Fibroblast of upper back skin (primary cell): ENCODE data around the gene DSE.

ENCODE experiments used
- DNase-seq: peaks from one replicate; pipeline ENCODE4 v3.0.0-alpha.2; 2013

Gene DSE

GRCh38 chr6:116363759-116364158 is 7.0 kb upstream of the DSE start:
- DNase-seq, result peak; percentile 71

DNA sequence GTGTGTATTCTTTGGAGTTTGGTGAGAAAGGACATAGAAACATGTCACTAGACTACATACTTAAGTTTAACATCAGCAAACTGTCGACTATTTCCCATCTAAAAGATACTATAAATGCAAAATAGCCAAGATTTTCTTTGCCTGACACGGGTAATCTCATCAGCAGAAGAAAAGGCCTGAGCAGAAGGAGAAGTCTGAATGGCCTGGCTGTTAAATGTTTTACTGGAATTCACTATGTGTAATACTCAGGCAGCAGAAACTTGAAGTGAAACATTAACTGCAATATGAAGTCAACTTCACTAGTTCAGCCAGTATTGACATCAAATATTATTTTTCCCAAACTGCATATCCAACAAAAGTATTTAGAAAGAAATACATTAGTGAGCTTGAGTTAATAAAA is 6.4 kb upstream of the DSE start:
- DNase-seq, result no peak

DNA sequence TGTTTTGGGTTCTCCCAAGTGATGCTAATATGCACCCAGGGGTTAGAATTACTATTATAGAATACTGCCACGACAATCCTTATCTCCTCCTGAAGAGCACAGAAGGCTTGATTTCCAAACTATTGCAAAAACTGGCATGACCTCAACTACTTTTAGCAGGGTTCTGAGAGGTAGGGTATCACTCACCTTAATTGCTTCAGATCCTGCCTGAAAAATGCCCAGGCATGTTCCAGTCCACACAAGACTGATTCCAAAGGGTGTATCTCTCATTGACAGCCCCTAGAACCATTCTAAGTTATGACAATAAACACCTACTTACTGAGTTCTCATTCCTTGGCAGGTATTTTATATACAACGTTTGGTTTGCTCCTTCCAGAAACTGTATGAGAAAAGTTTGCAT is 5.0 kb upstream of the DSE start:
- no peak for DNase-seq

- DNase-seq, result no peak
Observed at GRCh38 chr6:116366740-116367275, 3.9 kb upstream of the DSE start.

GRCh38 chr6:116369540-116369939 is 1.2 kb upstream of the DSE start:
- no peak for DNase-seq

GRCh38 chr6:116369964-116370759 is 585 bp upstream of the DSE start:
- no peak for DNase-seq

DNA sequence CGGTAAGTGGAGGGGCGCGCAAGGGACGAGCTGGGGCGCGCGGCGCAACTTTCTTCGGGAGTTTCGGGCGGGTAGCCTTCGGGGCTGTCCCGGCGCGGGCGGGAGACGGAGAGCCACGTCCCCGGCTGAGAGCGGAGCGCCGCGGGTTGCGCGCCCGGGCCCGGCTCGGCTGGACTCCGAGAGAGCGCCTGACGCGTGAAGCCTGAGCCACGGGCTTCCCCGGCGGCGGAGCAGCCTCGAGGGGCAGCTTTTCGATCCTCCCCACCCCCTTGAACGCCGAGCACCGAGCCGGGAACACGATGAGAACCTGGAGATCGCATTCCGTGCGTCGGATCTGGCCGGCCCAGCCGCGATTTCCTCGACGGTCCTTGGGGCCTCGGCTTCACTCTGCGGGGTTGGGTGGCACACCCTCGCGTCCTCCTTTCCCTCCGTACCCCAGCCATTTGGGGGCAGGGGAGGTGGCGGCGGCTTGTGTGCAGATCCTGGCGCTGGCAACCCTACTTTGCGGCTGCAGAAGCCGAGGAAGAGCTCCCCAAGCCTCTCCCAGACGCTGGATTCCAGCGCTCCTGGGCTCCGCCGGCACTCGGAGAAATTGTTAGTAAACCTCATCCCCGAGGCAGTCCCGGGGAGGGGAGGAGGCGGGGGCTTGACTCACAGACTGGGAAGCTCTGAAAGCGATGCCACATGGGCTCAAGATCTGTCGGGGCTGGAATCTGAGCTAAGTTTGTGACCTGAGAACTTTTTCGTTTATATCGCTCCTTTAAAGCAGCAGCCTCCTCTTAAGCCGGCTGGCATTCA is 572 bp downstream of the DSE start:
- DNase-seq, result peak; percentile 94

DNA sequence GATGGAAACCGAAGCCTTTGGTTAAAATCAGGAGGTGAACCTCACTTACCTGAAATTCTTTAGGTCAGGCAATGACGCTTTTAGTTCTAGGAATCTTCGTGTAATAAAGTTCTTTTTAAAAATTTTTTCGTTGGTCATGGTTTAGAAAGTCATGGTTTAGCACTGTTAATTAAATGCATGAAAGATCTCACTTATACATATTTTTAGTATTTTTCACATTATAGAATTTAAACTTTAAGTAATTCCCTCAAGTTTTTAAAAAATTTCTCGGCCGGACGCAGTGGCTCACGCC is 1.1 kb downstream of the DSE start:
- no peak for DNase-seq

- DNase-seq, result no peak
Observed at GRCh38 chr6:116373300-116373699, 2.6 kb downstream of the DSE start.

DNA sequence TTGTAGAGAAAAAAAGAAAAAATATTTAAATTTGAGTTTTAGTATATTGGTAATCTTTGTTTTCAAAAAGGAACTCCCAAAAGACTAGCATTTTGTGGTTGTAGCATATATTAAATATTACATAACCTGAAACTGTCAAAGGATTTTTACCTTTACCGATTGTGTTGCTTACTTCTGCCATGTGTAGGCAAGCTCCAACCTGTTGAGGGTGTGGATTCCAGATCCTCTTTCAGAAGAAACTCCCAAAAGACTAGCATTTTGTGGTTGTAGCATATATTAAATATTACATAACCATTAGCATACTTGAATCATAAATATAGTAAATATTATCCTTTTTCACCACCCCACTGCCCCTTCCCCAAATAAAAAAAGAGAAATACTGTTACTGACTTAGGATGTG is 3.2 kb downstream of the DSE start:
- DNase-seq, result no peak

DNA sequence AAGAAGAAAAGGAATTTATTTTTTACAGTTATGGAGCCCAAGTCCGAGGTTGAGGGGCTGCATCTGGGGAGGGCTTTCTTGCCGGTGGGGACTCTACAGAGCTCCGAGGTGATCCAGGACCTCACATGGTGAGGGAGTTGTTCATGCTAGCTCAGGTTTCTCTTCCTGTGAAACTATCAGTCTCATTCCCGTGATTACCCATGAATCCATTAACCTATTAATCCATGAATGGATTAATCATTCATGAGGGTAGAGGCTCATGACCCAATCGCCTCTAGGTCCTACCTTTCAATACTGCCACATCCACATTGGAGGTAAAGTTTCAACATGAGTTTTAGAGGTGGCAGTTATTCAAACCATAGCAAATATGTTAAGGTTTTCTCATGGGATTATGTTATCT is 3.8 kb downstream of the DSE start:
- no peak for DNase-seq

DNA sequence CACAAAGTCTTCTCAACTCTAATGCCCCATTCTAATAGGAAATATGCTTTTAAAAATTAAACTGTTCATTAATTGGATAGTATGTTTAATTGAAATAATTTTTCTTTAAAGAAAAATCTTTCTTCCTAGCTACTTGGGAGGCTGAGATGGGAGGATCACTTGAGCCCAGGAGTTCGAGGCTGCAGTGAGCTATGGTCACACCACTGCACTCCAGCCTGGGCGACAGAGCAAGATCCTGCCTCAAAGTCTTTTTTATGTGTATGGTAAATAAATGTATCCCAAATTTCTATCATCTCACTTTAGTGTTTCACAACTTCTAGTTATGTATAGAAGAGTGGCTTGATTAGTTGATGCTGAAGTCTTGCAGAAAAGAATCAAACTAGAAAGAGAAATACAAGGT is 4.5 kb downstream of the DSE start:
- no peak for DNase-seq

GRCh38 chr6:116376149-116376548 is 5.4 kb downstream of the DSE start:
- DNase-seq, result no peak

GRCh38 chr6:116379764-116380163 is 9.0 kb downstream of the DSE start:
- DNase-seq, result no peak

GRCh38 chr6:116380346-116380745 is 9.6 kb downstream of the DSE start:
- no peak for DNase-seq

DNA sequence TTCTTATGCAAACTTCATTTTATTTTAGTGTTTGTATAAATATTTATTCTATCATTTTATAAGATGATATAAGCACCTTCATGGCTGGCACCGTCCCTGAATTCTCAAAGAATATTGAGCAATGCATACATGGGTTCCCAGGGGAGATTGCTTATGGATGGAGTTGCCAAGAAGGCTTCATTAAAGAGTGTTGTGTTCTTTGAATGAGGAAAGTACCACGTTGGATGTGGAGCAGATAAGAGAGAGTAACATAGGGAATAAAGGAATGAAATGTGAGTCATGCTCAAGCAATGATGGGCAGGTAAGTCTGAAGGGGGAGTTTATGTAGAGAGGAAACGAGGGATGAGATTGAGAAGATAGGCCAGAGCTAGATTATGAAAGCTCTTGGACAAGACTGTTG is 10.3 kb downstream of the DSE start:
- no peak for DNase-seq

GRCh38 chr6:116382587-116382986 is 11.8 kb downstream of the DSE start:
- no peak for DNase-seq

DNA sequence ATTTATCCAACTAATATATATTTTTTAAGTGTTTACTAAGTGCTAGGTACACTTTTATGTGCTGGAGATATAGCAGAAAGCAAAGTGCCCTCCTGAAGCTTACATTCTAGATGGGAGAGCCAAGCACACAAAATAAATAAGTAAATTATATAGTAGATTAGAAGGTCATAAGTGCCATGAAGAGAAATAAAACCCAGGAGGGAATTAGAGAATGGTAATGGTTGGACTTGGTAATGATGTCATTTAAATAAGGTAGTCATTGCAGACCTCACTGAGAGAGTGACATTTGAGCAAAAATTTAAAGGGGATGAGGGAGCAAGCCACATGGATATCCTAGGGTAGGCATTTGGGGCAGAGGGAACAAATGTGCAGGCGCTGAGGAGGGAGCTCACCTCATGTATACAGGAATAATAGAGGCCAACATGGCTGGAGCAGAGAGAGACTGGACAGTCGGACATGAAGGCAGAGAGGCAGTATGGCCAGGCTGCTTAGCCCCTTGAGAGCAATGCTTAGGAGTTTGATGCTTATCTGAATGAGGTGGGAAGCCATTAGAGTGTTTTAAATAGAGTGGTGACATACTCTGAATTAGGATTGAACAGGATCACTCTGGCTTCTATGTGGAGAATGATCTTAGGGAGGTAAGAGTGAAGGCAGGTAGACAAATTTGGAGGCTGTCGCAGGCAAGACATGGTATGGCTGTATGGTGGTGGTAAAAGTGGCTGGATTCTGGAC is 14.1 kb downstream of the DSE start:
- no peak for DNase-seq

DNA sequence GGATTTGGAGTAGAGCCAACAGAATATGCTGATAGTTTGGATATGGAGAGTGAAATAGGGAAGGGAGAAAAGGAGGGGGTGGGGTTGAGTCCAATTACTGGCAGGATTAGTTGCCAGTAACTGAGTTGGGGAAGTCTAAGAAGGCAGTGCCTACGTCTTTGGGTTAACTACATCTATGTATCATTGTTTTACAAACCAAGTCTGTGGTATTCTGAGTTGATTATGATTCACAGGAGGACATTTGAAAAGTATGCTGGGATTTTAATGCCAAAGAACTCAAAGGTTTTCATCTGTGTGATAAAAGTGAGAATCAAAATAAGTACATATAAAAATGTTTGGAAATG is 14.7 kb downstream of the DSE start:
- peak; percentile 69 for DNase-seq

DNA sequence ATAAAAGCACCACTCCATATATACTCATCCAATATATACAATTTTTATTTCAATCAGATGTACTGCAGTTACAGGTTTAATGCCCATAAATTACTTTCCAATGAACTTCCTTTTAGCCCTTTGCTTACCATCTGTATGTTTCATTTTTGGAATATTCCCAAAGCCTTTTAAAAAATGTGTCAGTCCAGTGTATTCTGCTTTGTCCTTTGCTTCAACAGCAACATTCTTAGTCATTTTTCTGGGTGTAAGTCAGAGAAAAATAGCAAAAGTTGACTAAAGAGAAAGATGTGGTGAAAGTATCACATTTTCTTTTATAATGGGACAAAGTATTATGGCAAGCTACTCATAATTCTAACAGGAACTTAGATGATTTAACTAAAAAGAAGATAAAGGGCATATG is 15.2 kb downstream of the DSE start:
- peak; percentile 68 for DNase-seq

DNA sequence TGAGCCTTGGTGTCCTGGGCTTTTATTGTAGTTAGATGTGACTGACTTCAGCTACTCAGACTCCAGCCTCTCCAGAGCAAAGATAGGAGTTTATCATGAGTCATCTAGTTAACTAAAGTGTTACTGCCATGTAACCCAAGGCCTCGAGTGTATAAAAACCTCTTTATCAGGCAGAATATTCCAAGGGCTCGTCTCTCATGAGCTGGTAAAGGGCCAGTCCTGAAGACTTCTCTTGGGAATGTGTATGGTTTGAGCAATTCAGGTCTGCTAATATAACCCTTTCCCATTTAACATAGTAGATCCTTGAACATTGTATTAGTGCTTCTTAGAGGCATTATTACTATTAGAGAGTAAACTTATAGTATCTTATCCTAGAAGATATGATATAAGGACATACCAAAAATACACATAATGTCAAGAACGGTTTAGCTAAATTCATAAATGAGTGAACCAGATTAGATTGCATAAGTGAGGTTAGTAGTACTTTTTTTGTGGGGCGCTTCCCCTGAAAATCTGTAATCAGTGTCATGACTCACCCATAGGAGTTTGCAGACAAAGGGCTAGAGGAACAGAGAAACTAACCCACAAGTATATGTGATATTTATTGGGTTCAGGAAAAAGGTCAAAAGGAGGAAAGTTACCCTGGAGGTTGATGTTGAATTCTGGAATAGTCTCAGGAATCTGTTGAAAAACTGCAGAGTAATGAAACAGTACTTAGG is 16.0 kb downstream of the DSE start:
- DNase-seq, result peak; percentile 68

DNA sequence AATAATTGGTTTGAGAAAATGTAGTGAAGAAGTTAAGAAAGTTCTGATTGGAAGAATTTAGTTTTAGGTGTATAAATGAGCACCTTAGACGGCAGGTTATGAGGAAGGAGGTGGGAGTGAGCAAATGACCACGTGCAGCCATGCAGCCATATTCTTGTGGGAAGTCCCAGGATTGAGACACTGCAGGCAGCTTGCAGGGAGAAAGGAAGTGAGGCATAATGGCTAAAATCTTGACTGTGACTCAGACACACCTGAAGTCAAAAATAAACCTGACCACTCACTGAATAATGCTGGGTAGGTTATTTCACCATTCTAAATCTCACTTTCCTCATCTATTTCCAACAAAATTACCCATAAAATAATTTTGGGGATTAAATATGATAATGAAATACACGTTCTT is 16.6 kb downstream of the DSE start:
- DNase-seq, result peak; percentile 58

- no peak for DNase-seq
Observed at GRCh38 chr6:116388924-116389323, 18.2 kb downstream of the DSE start.
